Measurements from ENCODE around the gene GDNF. TPM values are rescaled to one million over a fixed set of nuclear protein-coding genes. Genes with fewer than 3 reads are reported as not detected.

GDNF gene
- total RNA-seq, 1 experiment from 2014 or later, result not detected

DNA sequence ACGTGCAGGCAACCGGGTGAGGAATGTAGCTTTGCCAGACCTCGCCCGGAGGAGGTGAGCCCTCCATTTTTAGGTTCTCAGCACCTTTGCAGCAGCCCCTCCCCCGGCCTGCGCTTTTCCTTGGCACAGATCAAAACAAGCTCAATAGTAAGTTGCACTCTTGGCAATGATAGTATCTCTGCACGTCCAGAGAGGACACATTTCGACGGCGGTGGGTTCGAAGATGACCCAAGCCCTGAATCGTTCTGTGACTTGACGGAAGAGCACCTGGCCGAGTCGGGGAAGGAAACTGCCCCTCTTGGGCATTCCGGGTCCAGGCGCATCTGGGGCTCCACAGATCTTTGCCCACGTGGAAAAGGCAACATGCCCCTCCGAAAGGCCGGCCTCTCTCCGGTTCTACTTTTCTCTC lies 904 bp downstream of the GDNF start:
- H3K9me3 ChIP-seq (ENCODE audit: control insufficient read depth, insufficient read depth, low read depth, low read length), result no peaks in the 10 kb centered on the region
- TF ChIP-seq TCF7L2 (IDR thresholded peaks at IDR 0.05; ENCODE audit: low read depth, low read length), result no peak
- TF ChIP-seq, protein P1, sequence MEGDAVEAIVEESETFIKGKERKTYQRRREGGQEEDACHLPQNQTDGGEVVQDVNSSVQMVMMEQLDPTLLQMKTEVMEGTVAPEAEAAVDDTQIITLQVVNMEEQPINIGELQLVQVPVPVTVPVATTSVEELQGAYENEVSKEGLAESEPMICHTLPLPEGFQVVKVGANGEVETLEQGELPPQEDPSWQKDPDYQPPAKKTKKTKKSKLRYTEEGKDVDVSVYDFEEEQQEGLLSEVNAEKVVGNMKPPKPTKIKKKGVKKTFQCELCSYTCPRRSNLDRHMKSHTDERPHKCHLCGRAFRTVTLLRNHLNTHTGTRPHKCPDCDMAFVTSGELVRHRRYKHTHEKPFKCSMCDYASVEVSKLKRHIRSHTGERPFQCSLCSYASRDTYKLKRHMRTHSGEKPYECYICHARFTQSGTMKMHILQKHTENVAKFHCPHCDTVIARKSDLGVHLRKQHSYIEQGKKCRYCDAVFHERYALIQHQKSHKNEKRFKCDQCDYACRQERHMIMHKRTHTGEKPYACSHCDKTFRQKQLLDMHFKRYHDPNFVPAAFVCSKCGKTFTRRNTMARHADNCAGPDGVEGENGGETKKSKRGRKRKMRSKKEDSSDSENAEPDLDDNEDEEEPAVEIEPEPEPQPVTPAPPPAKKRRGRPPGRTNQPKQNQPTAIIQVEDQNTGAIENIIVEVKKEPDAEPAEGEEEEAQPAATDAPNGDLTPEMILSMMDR (IDR thresholded peaks at IDR 0.05), result no peak
- TF ChIP-seq SIN3A (IDR thresholded peaks at IDR 0.05; ENCODE audit: borderline replicate concordance, insufficient read depth, low read depth, low read length), result no peak
- TF ChIP-seq, protein P2, sequence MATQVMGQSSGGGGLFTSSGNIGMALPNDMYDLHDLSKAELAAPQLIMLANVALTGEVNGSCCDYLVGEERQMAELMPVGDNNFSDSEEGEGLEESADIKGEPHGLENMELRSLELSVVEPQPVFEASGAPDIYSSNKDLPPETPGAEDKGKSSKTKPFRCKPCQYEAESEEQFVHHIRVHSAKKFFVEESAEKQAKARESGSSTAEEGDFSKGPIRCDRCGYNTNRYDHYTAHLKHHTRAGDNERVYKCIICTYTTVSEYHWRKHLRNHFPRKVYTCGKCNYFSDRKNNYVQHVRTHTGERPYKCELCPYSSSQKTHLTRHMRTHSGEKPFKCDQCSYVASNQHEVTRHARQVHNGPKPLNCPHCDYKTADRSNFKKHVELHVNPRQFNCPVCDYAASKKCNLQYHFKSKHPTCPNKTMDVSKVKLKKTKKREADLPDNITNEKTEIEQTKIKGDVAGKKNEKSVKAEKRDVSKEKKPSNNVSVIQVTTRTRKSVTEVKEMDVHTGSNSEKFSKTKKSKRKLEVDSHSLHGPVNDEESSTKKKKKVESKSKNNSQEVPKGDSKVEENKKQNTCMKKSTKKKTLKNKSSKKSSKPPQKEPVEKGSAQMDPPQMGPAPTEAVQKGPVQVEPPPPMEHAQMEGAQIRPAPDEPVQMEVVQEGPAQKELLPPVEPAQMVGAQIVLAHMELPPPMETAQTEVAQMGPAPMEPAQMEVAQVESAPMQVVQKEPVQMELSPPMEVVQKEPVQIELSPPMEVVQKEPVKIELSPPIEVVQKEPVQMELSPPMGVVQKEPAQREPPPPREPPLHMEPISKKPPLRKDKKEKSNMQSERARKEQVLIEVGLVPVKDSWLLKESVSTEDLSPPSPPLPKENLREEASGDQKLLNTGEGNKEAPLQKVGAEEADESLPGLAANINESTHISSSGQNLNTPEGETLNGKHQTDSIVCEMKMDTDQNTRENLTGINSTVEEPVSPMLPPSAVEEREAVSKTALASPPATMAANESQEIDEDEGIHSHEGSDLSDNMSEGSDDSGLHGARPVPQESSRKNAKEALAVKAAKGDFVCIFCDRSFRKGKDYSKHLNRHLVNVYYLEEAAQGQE (IDR thresholded peaks at IDR 0.05; ENCODE audit: insufficient read depth in 1 of 2, low read depth in 2 of 2, low read length in 1 of 2), result no peak
- no peak for TF ChIP-seq POLR2AphosphoS5 (IDR thresholded peaks at IDR 0.05; ENCODE audit: low read depth, low read length)
- no peak for ATAC-seq
- DNase-seq (ENCODE audit: low read depth, low spot score), result no peak
- ChIA-PET CTCF (interaction anchor here (0.6 to 1.0 kb wide), 3 partner anchors 329 to 426 kb away, joined by 3 to 4 read pairs (median 4); no protein-coding TSS in a partner anchor), POLR2A (interaction anchor here (0.5 kb wide), 1 partner anchor 80 kb away, joined by 3 read pairs; no protein-coding TSS in a partner anchor)
- in situ Hi-C loops (cut with HindIII; ENCODE audit: low pct_unique_long_range_greater_than_20kb, low sequenced_read_pairs), result no loop called here
- peak overlapping the region; percentile 35 to 52; a peak in 3 of 4 replicates for H3K4me3 ChIP-seq (ENCODE audit: low read depth in 2 of 2, low read length in 2 of 2)
- H3K27me3 ChIP-seq (ENCODE audit: control insufficient read depth, insufficient read depth, low read length), result peaks cover 23% of the 10 kb centered on the region
- no TSS peak for BruUV-seq (replicated peaks)
- H3K36me3 ChIP-seq (ENCODE audit: control insufficient read depth, insufficient read depth, low read length), result no peaks in the 10 kb centered on the region
- no peak overlapping the region for H3K27ac ChIP-seq (ENCODE audit: low read length)
- intact Hi-C loops (cut with micrococcal nuclease; ENCODE audit: unreplicated experiment), result loop anchor here (10.0 kb wide), 1 partner anchor 424 kb away; no protein-coding TSS in a partner anchor
- peaks cover 13% of the 10 kb centered on the region for H3K4me1 ChIP-seq (ENCODE audit: control insufficient read depth, insufficient read depth, low read length)

DNA sequence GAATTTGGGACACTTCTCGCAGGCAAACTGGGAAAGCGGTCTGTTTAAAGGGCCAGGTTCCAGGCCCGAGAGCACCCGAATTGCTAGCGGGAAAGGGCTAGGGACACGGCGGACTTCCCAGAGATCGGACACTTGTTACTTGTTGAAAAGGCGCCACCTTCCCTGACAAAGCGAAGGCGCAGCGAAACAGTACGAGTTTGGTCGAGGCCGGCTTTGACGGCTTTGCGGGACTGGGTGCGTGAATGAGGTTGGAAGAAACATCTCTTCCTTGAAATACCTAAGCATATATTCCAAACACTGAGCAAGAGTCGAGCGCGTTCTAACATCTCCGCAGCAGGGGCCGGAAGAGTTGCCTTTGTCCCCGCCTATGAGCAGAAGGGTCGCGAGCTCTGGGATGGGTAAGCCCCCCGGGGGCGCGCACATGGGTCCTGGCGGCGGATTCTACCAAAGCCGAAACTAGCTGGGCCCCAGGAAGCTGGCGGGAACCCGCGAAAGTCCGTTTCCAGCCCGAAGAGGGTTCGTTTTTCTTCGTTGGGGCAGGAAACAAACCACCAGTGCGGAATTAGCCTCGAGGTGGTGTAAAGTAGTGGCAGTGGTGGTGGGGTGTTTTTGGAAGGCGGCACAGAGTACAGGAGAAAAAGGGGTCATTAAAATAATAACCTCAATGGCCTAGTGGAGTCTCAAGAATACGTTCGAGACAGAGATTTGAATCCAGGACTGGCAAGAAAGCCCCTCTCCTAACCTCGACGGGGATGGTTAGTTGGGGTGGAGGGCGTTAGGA lies 1.5 kb downstream of the GDNF start:
- H3K4me3 ChIP-seq (ENCODE audit: low read depth in 2 of 2, low read length in 2 of 2), result peak overlapping the region; percentile 35 to 52
- ChIA-PET CTCF (interaction anchor here (0.6 to 1.0 kb wide), 3 partner anchors 328 to 425 kb away, joined by 3 to 4 read pairs (median 4); no protein-coding TSS in a partner anchor), POLR2A (interaction anchor here (0.5 kb wide), 1 partner anchor 81 kb away, joined by 3 read pairs; no protein-coding TSS in a partner anchor)
- intact Hi-C loops (cut with micrococcal nuclease; ENCODE audit: unreplicated experiment), result loop anchor here (10.0 kb wide), 1 partner anchor 424 kb away; no protein-coding TSS in a partner anchor
- no peaks in the 10 kb centered on the region for H3K36me3 ChIP-seq (ENCODE audit: control insufficient read depth, insufficient read depth, low read length)
- TF ChIP-seq, protein P2 (IDR thresholded peaks at IDR 0.05; ENCODE audit: insufficient read depth in 1 of 2, low read depth in 2 of 2, low read length in 1 of 2), result no peak
- TF ChIP-seq, protein P1 (IDR thresholded peaks at IDR 0.05), result no peak
- no peak for TF ChIP-seq POLR2AphosphoS5 (IDR thresholded peaks at IDR 0.05; ENCODE audit: low read depth, low read length)
- TF ChIP-seq SIN3A (IDR thresholded peaks at IDR 0.05; ENCODE audit: borderline replicate concordance, insufficient read depth, low read depth, low read length), result no peak
- TF ChIP-seq TCF7L2 (IDR thresholded peaks at IDR 0.05; ENCODE audit: low read depth, low read length), result no peak
- peaks cover 13% of the 10 kb centered on the region for H3K4me1 ChIP-seq (ENCODE audit: control insufficient read depth, insufficient read depth, low read length)
- in situ Hi-C loops (cut with HindIII; ENCODE audit: low pct_unique_long_range_greater_than_20kb, low sequenced_read_pairs), result no loop called here
- DNase-seq (ENCODE audit: low read depth, low spot score), result no peak
- no peak overlapping the region for H3K27ac ChIP-seq (ENCODE audit: low read length)
- peaks cover 26% of the 10 kb centered on the region for H3K27me3 ChIP-seq (ENCODE audit: control insufficient read depth, insufficient read depth, low read length)
- peak; percentile 58 for ATAC-seq
- H3K9me3 ChIP-seq (ENCODE audit: control insufficient read depth, insufficient read depth, low read depth, low read length), result no peaks in the 10 kb centered on the region
- BruUV-seq (replicated peaks), result no TSS peak

All from Panc1 (cell line).